Measurements from ENCODE around the gene MX1. TPM values are rescaled to one million over a fixed set of nuclear protein-coding genes. Genes with fewer than 3 reads are reported as not detected.

Gene MX1
- total and polyA plus RNA-seq, 8 donors: 11.4 to 125 (median 30.4) TPM

GRCh38 chr21:41453198-41453597, 27.2 kb downstream of the MX1 start:
- Histone ChIP-seq H3K27me3 (no peaks in the 10 kb centered on the region), H3K4me3 (no peak overlapping the region), H3K4me1 (peaks cover 0 to 4% (median 0%) of the 10 kb centered on the region in 4 donors), H3K36me3 (peaks cover 19 to 92% (median 84%) of the 10 kb centered on the region in 4 donors), H3K27ac (no peak overlapping the region), H3K9me3 (no peaks in the 10 kb centered on the region)
- WGBS, 5 donors: 94 to 98% (median 95%) methylated on average over 3 of the region's 3 CpGs
- intact Hi-C loops (cut with DNase I; ENCODE audit: low total_unique reads): no loop called here
- no peak for TF ChIP-seq POLR2AphosphoS5 (IDR thresholded peaks at IDR 0.05)
- no peak for TF ChIP-seq EP300 (IDR thresholded peaks at IDR 0.05)
- no peak for TF ChIP-seq CTCF (IDR thresholded peaks at IDR 0.05)
- TF ChIP-seq POLR2A (IDR thresholded peaks at IDR 0.05): no peak
- no peak for DNase-seq

- intact Hi-C loops (cut with DNase I; ENCODE audit: low total_unique reads): no loop called here
- Histone ChIP-seq H3K9me3 (no peaks in the 10 kb centered on the region), H3K27me3 (no peaks in the 10 kb centered on the region), H3K27ac (no peak overlapping the region), H3K4me1 (peaks cover 0 to 4% (median 0%) of the 10 kb centered on the region in 4 donors), H3K36me3 (peaks cover 19 to 92% (median 84%) of the 10 kb centered on the region in 4 donors), H3K4me3 (no peak overlapping the region)
- 56 to 72% (median 61%) methylated on average over 3 of the region's 3 CpGs for WGBS, 5 donors
- no peak for DNase-seq
- TF ChIP-seq POLR2AphosphoS5 (IDR thresholded peaks at IDR 0.05) (no peak), POLR2A (IDR thresholded peaks at IDR 0.05) (no peak), CTCF (IDR thresholded peaks at IDR 0.05) (no peak), EP300 (IDR thresholded peaks at IDR 0.05) (no peak)
Measured at GRCh38 chr21:41453761-41454160, 27.7 kb downstream of the MX1 start.

GRCh38 chr21:41458121-41458520, 32.1 kb downstream of the MX1 start:
- H3K4me1 ChIP-seq: peaks cover 0 to 21% (median 11%) of the 10 kb centered on the region in 4 donors
- no peaks in the 10 kb centered on the region for H3K9me3 ChIP-seq
- H3K27ac ChIP-seq: no peak overlapping the region
- WGBS, 5 donors: 84 to 93% (median 92%) methylated on average over 6 of the region's 6 CpGs
- H3K4me3 ChIP-seq: no peak overlapping the region
- no peak for TF ChIP-seq EP300 (IDR thresholded peaks at IDR 0.05)
- TF ChIP-seq POLR2A (IDR thresholded peaks at IDR 0.05): no peak
- TF ChIP-seq POLR2AphosphoS5 (IDR thresholded peaks at IDR 0.05): no peak
- TF ChIP-seq CTCF (IDR thresholded peaks at IDR 0.05): no peak
- intact Hi-C loops (cut with DNase I; ENCODE audit: low total_unique reads): loop anchor here (5.0 kb wide), 1 partner anchor 176 kb away; no protein-coding TSS in a partner anchor
- peaks cover 10 to 67% (median 58%) of the 10 kb centered on the region in 4 donors for H3K36me3 ChIP-seq
- no peaks in the 10 kb centered on the region for H3K27me3 ChIP-seq
- no peak for DNase-seq

- Histone ChIP-seq H3K9me3 (no peaks in the 10 kb centered on the region), H3K4me3 (no peak overlapping the region), H3K36me3 (peaks cover 10 to 63% (median 56%) of the 10 kb centered on the region in 4 donors), H3K4me1 (peaks cover 0 to 21% (median 13%) of the 10 kb centered on the region in 4 donors), H3K27me3 (no peaks in the 10 kb centered on the region), H3K27ac (no peak overlapping the region)
- DNase-seq: no peak
- TF ChIP-seq POLR2A (IDR thresholded peaks at IDR 0.05): no peak
- no peak for TF ChIP-seq EP300 (IDR thresholded peaks at IDR 0.05)
- TF ChIP-seq CTCF (IDR thresholded peaks at IDR 0.05): no peak
- no peak for TF ChIP-seq POLR2AphosphoS5 (IDR thresholded peaks at IDR 0.05)
- intact Hi-C loops (cut with DNase I; ENCODE audit: low total_unique reads): loop anchor here (5.0 kb wide), 1 partner anchor 176 kb away; no protein-coding TSS in a partner anchor
- WGBS, 5 donors: 83 to 93% (median 89%) methylated on average over 20 to 22 of the region's 22 CpGs
Measured at GRCh38 chr21:41458559-41458958, 32.5 kb downstream of the MX1 start.

Data from stomach (tissue), 9 donors.